ENCODE measurements around the gene RCAN2.
"Not testable (repeated sequence)": the region's sequence is repeated elsewhere in the genome, so short reads cannot be mapped to it uniquely, and the experiment has no call there.

RCAN2 gene

GRCh38 chr6:46350714-46351113 is 140.5 kb downstream of the RCAN2 start:
- in situ Hi-C loops (cut with MboI; ENCODE audit: low sequenced_read_pairs), result no loop called here

GRCh38 chr6:46347669-46348068 is 143.6 kb downstream of the RCAN2 start:
- in situ Hi-C loops (cut with MboI; ENCODE audit: low sequenced_read_pairs), result no loop called here

- in situ Hi-C loops (cut with MboI; ENCODE audit: low sequenced_read_pairs), result no loop called here
These were observed 151.0 kb downstream of the RCAN2 start for GRCh38 chr6:46340246-46340645.

DNA sequence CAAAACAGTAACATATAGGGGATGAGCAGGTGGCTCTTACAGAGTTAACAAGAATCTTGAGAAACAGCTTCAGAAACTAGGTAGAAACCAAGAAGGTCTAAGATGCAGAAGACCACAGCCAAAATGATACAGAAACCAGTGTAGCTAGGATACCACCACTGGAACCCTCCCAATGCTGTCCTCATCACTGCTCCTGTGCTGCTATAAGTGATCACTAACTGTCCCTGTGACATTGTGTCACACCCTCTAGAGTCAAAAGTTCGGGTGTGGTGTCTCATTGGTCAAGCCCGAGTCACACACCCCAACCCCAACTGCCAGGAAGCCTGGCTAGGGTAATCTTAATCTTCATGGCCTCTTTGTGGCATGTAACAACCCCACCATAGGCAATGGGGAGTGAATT is 153.1 kb downstream of the RCAN2 start:
- in situ Hi-C loops (cut with MboI; ENCODE audit: low sequenced_read_pairs), result no loop called here

GRCh38 chr6:46334442-46334841 is 156.8 kb downstream of the RCAN2 start:
- in situ Hi-C loops (cut with MboI; ENCODE audit: low sequenced_read_pairs), result no loop called here

GRCh38 chr6:46333481-46333880 is 157.8 kb downstream of the RCAN2 start:
- in situ Hi-C loops (cut with MboI; ENCODE audit: low sequenced_read_pairs), result no loop called here

- in situ Hi-C loops (cut with MboI; ENCODE audit: low sequenced_read_pairs), result not testable (repeated sequence)
These were observed 158.8 kb downstream of the RCAN2 start for GRCh38 chr6:46332448-46332847.

DNA sequence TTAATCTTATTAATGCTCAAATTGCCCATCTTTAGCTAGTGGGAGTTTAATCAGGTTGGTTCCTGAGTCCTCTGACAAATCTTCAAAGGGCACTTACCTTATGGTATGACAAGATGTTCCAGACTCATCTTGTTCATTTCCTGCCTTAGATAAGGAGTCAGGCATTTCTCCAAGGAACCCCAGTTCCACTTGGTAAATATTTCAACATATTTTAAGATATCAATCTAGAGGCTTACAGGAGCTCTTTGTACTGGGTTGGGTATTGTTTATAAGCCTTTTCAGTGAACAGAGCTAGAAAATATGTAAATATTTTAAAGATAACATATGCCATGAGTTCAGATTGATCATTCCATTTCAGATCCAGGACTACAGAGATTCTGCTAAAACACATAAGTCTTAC is 159.8 kb downstream of the RCAN2 start:
- in situ Hi-C loops (cut with MboI; ENCODE audit: low sequenced_read_pairs), result no loop called here

GRCh38 chr6:46329568-46329967 is 161.7 kb downstream of the RCAN2 start:
- in situ Hi-C loops (cut with MboI; ENCODE audit: low sequenced_read_pairs), result no loop called here

- in situ Hi-C loops (cut with MboI; ENCODE audit: low sequenced_read_pairs), result no loop called here
These were observed 163.5 kb downstream of the RCAN2 start for GRCh38 chr6:46327779-46328178.

DNA sequence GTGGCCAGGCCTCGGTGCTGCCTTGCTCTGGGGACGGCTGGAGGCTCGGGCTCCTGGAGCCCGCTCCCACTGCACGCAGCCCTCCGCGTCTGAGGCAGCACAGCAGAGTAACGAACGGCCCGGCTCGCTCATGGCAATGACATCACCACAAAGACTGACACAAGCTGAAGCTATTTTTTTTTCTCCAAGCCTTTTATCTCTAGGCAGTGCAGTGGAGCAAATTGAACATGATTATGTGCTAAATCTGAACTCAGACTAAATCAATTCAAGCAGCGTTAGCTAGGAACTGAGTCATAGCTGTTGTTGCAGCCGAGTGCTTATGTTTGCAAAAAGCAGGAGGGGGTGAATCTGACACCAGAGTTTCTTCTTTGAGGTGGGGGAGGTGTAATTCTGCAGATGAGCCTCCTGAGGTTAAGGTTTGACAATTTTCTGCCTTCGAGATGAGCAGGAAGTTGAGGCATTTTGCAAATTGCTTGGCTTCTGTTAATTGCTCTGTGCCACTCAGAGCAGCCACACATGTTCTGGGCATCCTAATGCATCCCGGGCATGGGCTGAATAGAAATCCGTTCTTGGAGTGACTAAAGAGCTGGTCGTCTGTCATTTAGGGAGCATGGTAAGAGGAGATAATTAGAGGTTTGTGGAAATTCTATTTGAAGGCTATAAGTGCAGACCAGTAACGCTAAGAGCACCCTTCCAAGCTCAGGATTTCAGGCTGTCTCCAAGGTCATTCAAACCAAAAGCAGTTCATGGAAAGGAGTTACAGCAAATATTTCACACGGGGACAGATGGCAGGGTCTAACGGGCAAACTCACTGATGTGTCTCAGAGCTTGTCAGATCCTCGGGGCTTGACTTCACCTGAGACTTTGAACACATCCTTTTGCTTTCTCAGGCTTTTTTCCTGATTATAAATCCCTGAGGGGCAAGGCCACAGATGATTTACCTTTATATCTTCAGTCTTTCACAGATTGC is 165.4 kb downstream of the RCAN2 start:
- in situ Hi-C loops (cut with MboI; ENCODE audit: low sequenced_read_pairs), result no loop called here

- in situ Hi-C loops (cut with MboI; ENCODE audit: low sequenced_read_pairs), result no loop called here
These were observed 166.5 kb downstream of the RCAN2 start for GRCh38 chr6:46324706-46325105.

- in situ Hi-C loops (cut with MboI; ENCODE audit: low sequenced_read_pairs), result no loop called here
These were observed 167.2 kb downstream of the RCAN2 start for GRCh38 chr6:46323966-46324622.

GRCh38 chr6:46323312-46323965 is 167.8 kb downstream of the RCAN2 start:
- in situ Hi-C loops (cut with MboI; ENCODE audit: low sequenced_read_pairs), result no loop called here

GRCh38 chr6:46320505-46320904 is 170.7 kb downstream of the RCAN2 start:
- in situ Hi-C loops (cut with MboI; ENCODE audit: low sequenced_read_pairs), result no loop called here

- in situ Hi-C loops (cut with MboI; ENCODE audit: low sequenced_read_pairs), result no loop called here
These were observed 175.7 kb downstream of the RCAN2 start for GRCh38 chr6:46315589-46315988.

- in situ Hi-C loops (cut with MboI; ENCODE audit: low sequenced_read_pairs), result no loop called here
These were observed 178.6 kb downstream of the RCAN2 start for GRCh38 chr6:46312654-46313053.

- in situ Hi-C loops (cut with MboI; ENCODE audit: low sequenced_read_pairs), result no loop called here
These were observed 181.1 kb downstream of the RCAN2 start for GRCh38 chr6:46310196-46310595.

GRCh38 chr6:46306431-46306830 is 184.8 kb downstream of the RCAN2 start:
- in situ Hi-C loops (cut with MboI; ENCODE audit: low sequenced_read_pairs), result no loop called here

- in situ Hi-C loops (cut with MboI; ENCODE audit: low sequenced_read_pairs), result no loop called here
These were observed 185.4 kb downstream of the RCAN2 start for GRCh38 chr6:46305833-46306232.

DNA sequence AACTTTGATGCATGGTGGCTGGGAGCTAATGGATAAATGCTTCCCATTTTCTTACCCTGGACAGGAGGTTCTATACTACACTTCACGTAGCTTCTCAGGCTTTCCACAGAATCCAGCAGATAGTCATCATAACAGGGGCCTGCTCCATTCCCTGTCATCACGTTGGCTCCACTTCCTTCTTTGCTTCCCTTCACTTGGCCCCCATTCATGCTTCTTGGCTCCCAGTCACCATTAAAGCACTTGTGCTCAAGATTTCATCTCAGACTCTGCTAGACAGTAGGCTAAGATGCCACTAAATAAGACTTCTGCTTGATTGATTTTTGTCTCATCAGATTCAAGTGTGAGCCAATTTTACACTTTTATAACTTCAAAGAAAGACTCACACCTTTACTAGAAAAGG is 186.0 kb downstream of the RCAN2 start:
- in situ Hi-C loops (cut with MboI; ENCODE audit: low sequenced_read_pairs), result no loop called here

GRCh38 chr6:46302816-46303215 is 188.4 kb downstream of the RCAN2 start:
- in situ Hi-C loops (cut with MboI; ENCODE audit: low sequenced_read_pairs), result no loop called here
